Uterus (tissue), 4 donors: ENCODE measurements around the gene PYCARD. TPM values are rescaled to one million over a fixed set of nuclear protein-coding genes. Genes with fewer than 3 reads are reported as not detected.

Experiments
- DNase-seq, 2 donors: peaks; one replicate each; pipeline ENCODE4 v3.0.0-alpha.2; 2019 to 2020
- H3K27ac ChIP-seq, 2 donors: fragments of 200-600 bp; sonication (generic); 1 replicate in 1 of 2; 2 replicates in 1 of 2; pipeline ENCODE4 v1.5.1; 2016 to 2018
- H3K27me3 ChIP-seq, 2 donors: fragments of 200-600 bp; sonication (generic); one replicate each; pipeline ENCODE4 v1.5.1; 2018 to 2019; ENCODE audit warnings: control low read depth in 1 of 2
- H3K36me3 ChIP-seq, 2 donors: fragments of 200-600 bp; sonication (generic); one replicate each; pipeline ENCODE4 v1.5.1; 2019; ENCODE audit warnings: control low read depth in 1 of 2
- H3K4me1 ChIP-seq, 2 donors: fragments of 200-600 bp; sonication (generic); one replicate each; pipeline ENCODE4 v1.5.1; 2018 to 2019; ENCODE audit warnings: control low read depth in 1 of 2
- H3K4me3 ChIP-seq, 2 donors: fragments of 200-600 bp; sonication (generic); 1 replicate in 1 of 2; 2 replicates in 1 of 2; pipeline ENCODE4 v1.5.1; 2018 to 2019; ENCODE audit warnings: mild to moderate bottlenecking in 1 of 2
- H3K9me3 ChIP-seq, 2 donors: fragments of 200-600 bp; sonication (generic); one replicate each; pipeline ENCODE4 v1.5.1; 2019; ENCODE audit warnings: control low read depth in 1 of 2
- CTCF ChIP-seq, 4 experiments: fragments of 200-600 bp in 2 of 4; fragments of 450-650 bp in 2 of 4; sonication (generic) in 2 of 4; IDR thresholded peaks; one replicate each; pipeline ENCODE4 v1.5.1; 2016 to 2019; ENCODE audit warnings: antibody characterized with exemption in 4 of 4, mild to moderate bottlenecking in 2 of 4, moderate library complexity in 1 of 4
- POLR2A ChIP-seq, 2 donors: fragments of 450-650 bp; IDR thresholded peaks; one replicate each; pipeline ENCODE4 v1.6.1; 2016; ENCODE audit warnings: antibody characterized with exemption in 2 of 2, mild to moderate bottlenecking in 1 of 2, moderate library complexity in 1 of 2
- intact Hi-C: fragments of 100-400 bp; cut with DNase I; formaldehyde crosslinking; loops from one replicate; pipeline ENCODE4 v1.15.1; 2023; ENCODE audit warnings: low total_unique reads
- total RNA-seq, 4 donors: library from RNA; depleted of rRNA in 3 of 4; stranded (reverse); fragments of >200 nt in 3 of 4; gene quantifications; one replicate each; pipeline versions ENCODE4 v1.1.0 to v1.2.4, GENCODE V29; 2014 to 2023
- donor health status: DM: yes; HTN: yes; CAD: no.

PYCARD gene
- total RNA-seq, 4 donors from 2014 or later: 12.7 to 87.1 (median 18.0) TPM

GRCh38 chr16:31225193-31225592 lies 22.6 kb upstream of the PYCARD start:
- TF ChIP-seq CTCF (IDR thresholded peaks at IDR 0.05) (no peak), POLR2A (IDR thresholded peaks at IDR 0.05) (no peak)
- DNase-seq: no peak
- H3K4me1 ChIP-seq: no peaks in the 10 kb centered on the region
- intact Hi-C loops: no loop called here
- H3K27me3 ChIP-seq: no peaks in the 10 kb centered on the region
- H3K36me3 ChIP-seq: no peaks in the 10 kb centered on the region
- no peaks in the 10 kb centered on the region for H3K9me3 ChIP-seq
- H3K4me3 ChIP-seq: no peak overlapping the region
- no peak overlapping the region for H3K27ac ChIP-seq

GRCh38 chr16:31224092-31224955 lies 21.8 kb upstream of the PYCARD start:
- no peaks in the 10 kb centered on the region for H3K36me3 ChIP-seq
- TF ChIP-seq CTCF (IDR thresholded peaks at IDR 0.05) (no peak), POLR2A (IDR thresholded peaks at IDR 0.05) (no peak)
- H3K4me3 ChIP-seq: no peak overlapping the region
- no peak for DNase-seq
- H3K9me3 ChIP-seq: no peaks in the 10 kb centered on the region
- H3K4me1 ChIP-seq: no peaks in the 10 kb centered on the region
- H3K27ac ChIP-seq: no peak overlapping the region
- H3K27me3 ChIP-seq: no peaks in the 10 kb centered on the region
- intact Hi-C loops: no loop called here

- Histone ChIP-seq H3K27me3 (peaks cover 0 to 1% of the 10 kb centered on the region in 2 donors), H3K4me1 (no peaks in the 10 kb centered on the region), H3K36me3 (no peaks in the 10 kb centered on the region), H3K4me3 (no peak overlapping the region), H3K27ac (no peak overlapping the region), H3K9me3 (no peaks in the 10 kb centered on the region)
- TF ChIP-seq CTCF (IDR thresholded peaks at IDR 0.05): no peak
- TF ChIP-seq POLR2A (IDR thresholded peaks at IDR 0.05): no peak
- intact Hi-C loops: no loop called here
- no peak for DNase-seq
These were observed 20.5 kb upstream of the PYCARD start for GRCh38 chr16:31223044-31223443.

- H3K4me3 ChIP-seq: no peak overlapping the region
- H3K27ac ChIP-seq: no peak overlapping the region
- DNase-seq: no peak
- H3K9me3 ChIP-seq: no peaks in the 10 kb centered on the region
- intact Hi-C loops: no loop called here
- no peak for TF ChIP-seq CTCF (IDR thresholded peaks at IDR 0.05)
- no peak for TF ChIP-seq POLR2A (IDR thresholded peaks at IDR 0.05)
- no peaks in the 10 kb centered on the region for H3K36me3 ChIP-seq
- H3K4me1 ChIP-seq: peaks cover 0 to 6% of the 10 kb centered on the region in 2 donors
- H3K27me3 ChIP-seq: peaks cover 0 to 12% of the 10 kb centered on the region in 2 donors
These were observed 19.0 kb upstream of the PYCARD start for GRCh38 chr16:31221357-31222160.
